T47D (cell line): ENCODE results near the gene AAR2.

ENCODE experiments used
- DNase-seq, 2 experiments: peaks; one replicate each; pipeline versions ENCODE4 v3.0.0 to v3.0.0-alpha.2; 2011 to 2012; ENCODE audit warnings: low read depth in 1 of 2, low spot score in 1 of 2
- JUND ChIP-seq: IDR thresholded peaks from 2 replicates; pipeline ENCODE4 v1.6.1; 2012; ENCODE audit warnings: low read depth
- in situ Hi-C: cut with HindIII; loops from 2 replicates; pipeline ENCODE4 v1.10.0; 2016; ENCODE audit warnings: low sequenced_read_pairs, low pct_unique_long_range_greater_than_20kb

AAR2 gene

GRCh38 chr20:36284751-36285150 lies 48.5 kb downstream of the AAR2 start:
- in situ Hi-C loops = no loop called here
- no peak for DNase-seq
- TF ChIP-seq JUND = no peak

- no peak for TF ChIP-seq JUND
- no peak for DNase-seq
- in situ Hi-C loops = no loop called here
These were observed 49.6 kb downstream of the AAR2 start for GRCh38 chr20:36285746-36286447.

GRCh38 chr20:36297656-36298055 lies 61.4 kb downstream of the AAR2 start:
- in situ Hi-C loops = no loop called here
- TF ChIP-seq JUND = no peak
- no peak for DNase-seq

- TF ChIP-seq JUND = no peak
- in situ Hi-C loops = no loop called here
- DNase-seq = no peak
These were observed 61.8 kb downstream of the AAR2 start for GRCh38 chr20:36298061-36298460.

- DNase-seq = no peak
- in situ Hi-C loops = no loop called here
- no peak for TF ChIP-seq JUND
These were observed 62.6 kb downstream of the AAR2 start for GRCh38 chr20:36298795-36299339.

DNA sequence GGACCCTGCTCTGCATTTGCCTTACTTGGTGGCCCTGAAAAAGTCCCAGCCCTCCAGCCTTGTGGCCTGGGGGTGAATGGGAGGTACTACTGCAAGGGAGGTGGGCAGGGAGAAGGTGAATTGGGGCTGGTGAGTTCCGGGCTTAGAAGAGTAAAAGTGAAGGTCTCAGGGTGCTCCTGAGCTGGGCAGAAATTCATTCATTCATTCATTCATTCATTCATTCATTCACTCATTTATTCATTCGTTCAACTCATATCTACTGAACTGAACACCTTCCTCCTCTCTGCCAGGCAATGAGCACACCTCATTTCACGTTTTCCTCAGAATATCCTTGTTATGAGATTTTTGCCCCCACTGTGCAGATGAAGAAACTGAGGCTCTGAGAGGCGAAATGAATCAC lies 63.2 kb downstream of the AAR2 start:
- no peak for TF ChIP-seq JUND
- no peak for DNase-seq
- in situ Hi-C loops = no loop called here

DNA sequence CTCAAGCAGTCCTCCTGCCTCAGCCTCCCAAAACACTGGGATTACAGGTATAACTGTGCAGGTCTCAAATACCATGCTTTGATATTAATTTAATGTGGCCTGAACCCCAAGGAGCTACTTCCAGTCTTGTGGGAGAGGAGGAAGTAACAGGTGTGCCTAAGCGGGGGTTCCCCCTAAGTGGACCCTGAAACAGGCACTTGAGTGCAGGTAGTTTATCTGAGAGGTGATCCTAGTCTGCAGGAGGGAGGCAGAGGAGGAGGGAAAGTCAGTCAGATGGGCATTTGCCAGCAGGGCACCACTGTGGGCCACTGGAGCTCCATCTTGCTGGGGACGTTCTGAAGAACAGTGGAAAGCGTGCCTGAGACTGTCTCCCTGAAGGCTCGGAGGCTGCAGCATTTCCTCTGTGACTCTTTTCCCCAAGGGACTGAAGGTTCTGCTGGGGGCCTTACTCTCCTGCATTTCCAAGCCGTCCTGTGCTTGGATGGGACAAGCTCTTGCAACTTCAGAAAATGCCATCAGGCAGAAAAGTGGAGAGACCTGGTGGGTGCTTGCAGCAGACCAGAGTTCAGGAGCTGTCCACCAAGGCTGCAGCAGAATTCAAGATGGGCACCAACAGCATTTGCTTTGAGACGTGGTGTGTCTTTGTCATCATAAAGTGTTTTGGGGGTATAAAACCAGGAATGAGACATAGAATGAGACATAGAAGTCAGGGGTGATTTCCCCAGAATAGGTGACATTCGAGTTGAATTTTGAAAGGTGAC lies 65.3 kb downstream of the AAR2 start:
- TF ChIP-seq JUND = no peak
- DNase-seq = no peak
- in situ Hi-C loops = no loop called here

- in situ Hi-C loops = no loop called here
- no peak for TF ChIP-seq JUND
- no peak for DNase-seq
These were observed 66.8 kb downstream of the AAR2 start for GRCh38 chr20:36303020-36303595.

DNA sequence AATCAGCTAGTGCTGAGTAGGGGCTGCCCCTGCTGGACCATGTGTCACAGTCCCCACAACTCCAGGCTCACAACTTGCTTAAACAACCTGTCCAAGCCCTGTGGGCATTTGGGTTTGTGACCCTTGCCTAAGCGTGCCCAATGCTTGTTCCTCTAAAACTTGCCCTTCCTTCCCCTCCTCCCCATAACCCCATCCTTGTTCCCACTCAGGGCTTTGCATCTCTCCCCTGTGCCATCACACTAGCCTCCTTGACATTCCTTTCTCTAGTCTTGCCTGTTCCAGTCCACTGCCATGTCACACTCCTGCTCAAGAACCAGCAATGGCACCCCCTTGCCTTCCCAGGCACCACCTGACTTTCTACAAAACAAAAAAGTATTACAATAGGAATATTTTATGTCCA lies 67.6 kb downstream of the AAR2 start:
- in situ Hi-C loops = no loop called here
- DNase-seq = no peak
- no peak for TF ChIP-seq JUND

GRCh38 chr20:36304786-36305495 lies 68.7 kb downstream of the AAR2 start:
- in situ Hi-C loops = no loop called here
- DNase-seq = no peak
- TF ChIP-seq JUND = no peak

- in situ Hi-C loops = no loop called here
- no peak for DNase-seq
- no peak for TF ChIP-seq JUND
These were observed 69.6 kb downstream of the AAR2 start, which contains the start of gene DLGAP4 for GRCh38 chr20:36305602-36306551. Gene DLGAP4 (plus strand): TSS chr20:36306339. CDS start chr20:36431718, 125,379 bp downstream.
